GM12874 (cell line): Measurements from ENCODE around the gene NRDC.

Experiments
- CTCF ChIP-seq: IDR thresholded peaks from 2 replicates; pipeline ENCODE4 v1.5.1; 2011; ENCODE audit warnings: low read depth, mild to moderate bottlenecking, control low read depth, low read length, moderate library complexity; ENCODE audit not compliant: insufficient read depth

Gene NRDC

DNA sequence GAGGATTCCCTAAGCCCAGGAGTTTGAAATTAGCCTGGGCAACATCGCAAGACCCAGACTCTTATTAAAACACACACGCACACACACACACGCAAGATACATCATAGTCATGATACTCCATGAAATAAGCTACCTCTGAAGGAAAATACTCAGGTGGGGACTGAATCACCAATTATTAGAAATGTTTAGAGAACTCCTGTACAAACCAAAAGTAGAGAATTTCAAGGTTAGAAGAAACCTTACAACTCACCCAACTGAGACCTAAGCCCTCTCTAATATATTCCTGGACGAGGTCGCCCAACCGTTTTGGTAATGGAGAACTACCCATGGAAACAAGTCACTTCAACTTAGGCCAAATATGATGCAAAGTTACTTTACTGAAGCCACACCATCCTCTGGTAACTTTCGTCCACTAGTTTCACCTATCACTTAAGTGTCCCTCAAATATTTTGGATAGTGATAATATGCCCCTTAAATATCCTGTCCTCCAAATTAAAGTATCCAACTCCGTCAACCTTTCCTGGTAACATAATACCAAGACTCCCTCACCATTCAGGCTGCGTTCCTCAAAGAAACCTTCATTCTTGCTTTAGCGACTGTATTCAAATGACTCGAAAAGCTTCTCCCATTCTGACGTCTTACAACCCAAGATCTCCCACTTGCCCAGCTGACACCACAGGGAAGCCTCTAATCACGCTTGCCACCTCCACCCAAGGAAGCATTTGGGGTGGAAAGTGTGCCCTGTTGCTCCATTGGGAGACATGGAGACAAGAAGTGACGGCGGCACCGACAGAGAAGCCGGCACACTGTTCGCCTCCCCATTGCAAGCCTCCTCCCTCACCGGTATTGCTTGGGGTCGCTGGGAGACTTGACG, 856 bp downstream of the NRDC start:
- TF ChIP-seq CTCF, result no peak

- TF ChIP-seq CTCF, result no peak
Observed at GRCh38 chr1:51875836-51876235, 2.7 kb downstream of the NRDC start.

GRCh38 chr1:51875291-51875772, 3.2 kb downstream of the NRDC start:
- no peak for TF ChIP-seq CTCF

- no peak for TF ChIP-seq CTCF
Observed at GRCh38 chr1:51871351-51871975, 7.1 kb downstream of the NRDC start.

DNA sequence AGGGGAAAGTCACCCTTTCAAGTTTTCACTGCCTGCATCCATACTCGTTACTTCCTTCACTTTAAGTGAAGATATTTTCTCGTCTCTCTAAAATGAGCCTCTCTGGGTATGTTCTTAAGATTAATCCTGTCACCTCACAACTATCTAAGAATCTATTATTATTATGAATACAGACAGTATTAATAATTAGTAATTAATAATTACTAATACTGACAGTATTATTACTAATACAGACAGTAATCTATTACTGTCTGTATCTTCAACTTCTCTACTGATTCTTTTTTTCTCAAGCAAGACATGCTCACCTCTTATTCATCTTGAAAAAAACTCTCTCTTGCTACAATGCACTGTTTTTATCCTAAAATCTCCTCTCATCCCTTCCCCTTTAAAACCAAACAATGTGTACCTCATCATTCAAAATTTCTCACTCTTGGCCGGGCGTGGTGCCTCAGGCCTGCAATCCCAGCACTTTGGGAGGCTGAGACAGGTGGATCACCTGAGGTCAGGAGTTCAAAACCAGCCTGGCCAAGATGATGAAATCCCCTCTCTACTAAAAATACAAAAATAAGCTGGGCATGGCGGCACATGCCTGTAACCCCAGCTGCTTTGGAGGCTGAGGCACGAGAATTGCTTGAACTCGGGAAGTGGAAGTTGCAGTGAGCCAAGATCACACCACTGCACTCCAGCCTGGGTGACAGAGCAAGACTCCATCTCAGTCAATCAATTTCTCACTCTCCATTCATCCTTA, 7.8 kb downstream of the NRDC start:
- no peak for TF ChIP-seq CTCF

- TF ChIP-seq CTCF, result no peak
Observed at GRCh38 chr1:51867479-51868232, 10.9 kb downstream of the NRDC start.
